ENCODE measurements around the gene RNF39. TPM values are rescaled to one million over a fixed set of nuclear protein-coding genes. Genes with fewer than 3 reads are reported as not detected.

Gene RNF39
- total RNA-seq, 1 donor = not detected

GRCh38 chr6:30066577-30067459 is 8.8 kb downstream of the RNF39 start, which contains the start of gene PPP1R11:
TSS of gene PPP1R11 (plus strand) at chr6:30067198. CDS start at chr6:30067411, 213 bp downstream.
- no peak for TF ChIP-seq CTCF (IDR thresholded peaks at IDR 0.05; ENCODE audit: extremely low read depth, low read depth, low read length)
- peak within 1 kb of the TSS; percentile 98 for H3K27ac ChIP-seq (ENCODE audit: low read depth, low read length)
- no peaks in the 10 kb centered on the region for H4K20me1 ChIP-seq (ENCODE audit: insufficient read depth, low read length)
- peak within 1 kb of the TSS; percentile 91 for H3K4me2 ChIP-seq (ENCODE audit: insufficient read depth, low read length)
- H3K4me1 ChIP-seq (ENCODE audit: insufficient read depth, low read length) = peaks cover 27% of the 10 kb centered on the region
- H3K9me3 ChIP-seq (ENCODE audit: low read depth, low read length) = no peaks in the 10 kb centered on the region
- peak within 1 kb of the TSS; percentile 97 for H2AFZ ChIP-seq (ENCODE audit: low read length)
- peak within 1 kb of the TSS; percentile 97 for H3K4me3 ChIP-seq (ENCODE audit: insufficient read depth, low read length)
- peaks cover 16% of the 10 kb centered on the region for H3K27me3 ChIP-seq (ENCODE audit: insufficient read depth, low read length)
- H3K79me2 ChIP-seq (ENCODE audit: insufficient read depth, low read length) = peaks cover 31% of the 10 kb centered on the region
- peaks cover 18% of the 10 kb centered on the region for H3K36me3 ChIP-seq (ENCODE audit: insufficient read depth, low read length)
- DNase-seq (ENCODE audit: insufficient read length, low spot score, missing footprints) = peak; percentile 97

GRCh38 chr6:30066082-30066481 is 9.5 kb downstream of the RNF39 start:
- H3K27me3 ChIP-seq (ENCODE audit: insufficient read depth, low read length) = peaks cover 8% of the 10 kb centered on the region
- peak overlapping the region; percentile 97 for H3K4me3 ChIP-seq (ENCODE audit: insufficient read depth, low read length)
- no peaks in the 10 kb centered on the region for H3K9me3 ChIP-seq (ENCODE audit: low read depth, low read length)
- no peaks in the 10 kb centered on the region for H4K20me1 ChIP-seq (ENCODE audit: insufficient read depth, low read length)
- H2AFZ ChIP-seq (ENCODE audit: low read length) = peak overlapping the region; percentile 94
- peaks cover 28% of the 10 kb centered on the region for H3K4me1 ChIP-seq (ENCODE audit: insufficient read depth, low read length)
- peaks cover 35% of the 10 kb centered on the region for H3K79me2 ChIP-seq (ENCODE audit: insufficient read depth, low read length)
- peak overlapping the region; percentile 91 for H3K4me2 ChIP-seq (ENCODE audit: insufficient read depth, low read length)
- no peak for DNase-seq (ENCODE audit: insufficient read length, low spot score, missing footprints)
- peaks cover 18% of the 10 kb centered on the region for H3K36me3 ChIP-seq (ENCODE audit: insufficient read depth, low read length)
- peak overlapping the region; percentile 98 for H3K27ac ChIP-seq (ENCODE audit: low read depth, low read length)
- no peak for TF ChIP-seq CTCF (IDR thresholded peaks at IDR 0.05; ENCODE audit: extremely low read depth, low read depth, low read length)

- no peak for DNase-seq (ENCODE audit: insufficient read length, low spot score, missing footprints)
Measured at GRCh38 chr6:30063315-30063714, 12.3 kb downstream of the RNF39 start.

More at GRCh38 chr6:30063315-30063714, 12.3 kb downstream of the RNF39 start:
- Histone ChIP-seq H2AFZ (ENCODE audit: low read length) (no peak overlapping the region), H3K4me3 (ENCODE audit: insufficient read depth, low read length) (no peak overlapping the region), H3K4me1 (ENCODE audit: insufficient read depth, low read length) (peaks cover 37% of the 10 kb centered on the region), H3K27me3 (ENCODE audit: insufficient read depth, low read length) (no peaks in the 10 kb centered on the region), H3K27ac (ENCODE audit: low read depth, low read length) (no peak overlapping the region), H3K9me3 (ENCODE audit: low read depth, low read length) (no peaks in the 10 kb centered on the region), H3K79me2 (ENCODE audit: insufficient read depth, low read length) (peaks cover 44% of the 10 kb centered on the region), H4K20me1 (ENCODE audit: insufficient read depth, low read length) (no peaks in the 10 kb centered on the region), H3K4me2 (ENCODE audit: insufficient read depth, low read length) (no peak overlapping the region), H3K36me3 (ENCODE audit: insufficient read depth, low read length) (peaks cover 10% of the 10 kb centered on the region)
- TF ChIP-seq CTCF (IDR thresholded peaks at IDR 0.05; ENCODE audit: extremely low read depth, low read depth, low read length) = no peak

Data from osteoblast (primary cell).